Esophagus squamous epithelium (tissue), 5 donors: ENCODE data around the gene UTP4. TPM values are rescaled to one million over a fixed set of nuclear protein-coding genes. Genes with fewer than 3 reads are reported as not detected.

ENCODE experiments used
- DNase-seq: peaks from one replicate; lab custom pipeline; 2025; lab: John Stamatoyannopoulos, UW
- H3K27ac ChIP-seq, 4 donors: fragments of 200-600 bp; sonication (generic); one replicate each; pipeline ENCODE4 v1.5.1; 2016 to 2019; ENCODE audit warnings: mild to moderate bottlenecking in 1 of 4
- H3K27me3 ChIP-seq, 4 donors: fragments of 200-600 bp; sonication (generic); 1 replicate in 3 of 4; 2 replicates in 1 of 4; pipeline versions ENCODE4 v1.5.1 to v1.6.0; 2017 to 2021; ENCODE audit warnings: antibody characterized with exemption in 1 of 4
- H3K36me3 ChIP-seq, 3 donors: fragments of 200-600 bp; sonication (generic); one replicate each; pipeline ENCODE4 v1.5.1; 2016 to 2019
- H3K4me1 ChIP-seq, 3 donors: fragments of 200-600 bp; sonication (generic); one replicate each; pipeline ENCODE4 v1.5.1; 2017 to 2019
- H3K4me3 ChIP-seq, 4 donors: fragments of 200-600 bp; sonication (generic); 1 replicate in 3 of 4; 2 replicates in 1 of 4; pipeline ENCODE4 v1.5.1; 2016 to 2019; ENCODE audit warnings: mild to moderate bottlenecking in 2 of 4, moderate library complexity in 1 of 4
- H3K9me3 ChIP-seq, 3 donors: fragments of 200-600 bp; sonication (generic); one replicate each; pipeline ENCODE4 v1.5.1; 2016 to 2019
- CTCF ChIP-seq, 6 experiments: fragments of 450-650 bp in 4 of 6; fragments of 200-600 bp in 2 of 6; sonication (generic) in 2 of 6; IDR thresholded peaks; one replicate each; pipeline ENCODE4 v1.5.1; 2016 to 2019; ENCODE audit warnings: antibody characterized with exemption in 6 of 6, mild to moderate bottlenecking in 4 of 6, moderate library complexity in 4 of 6
- POLR2A ChIP-seq, 4 donors: fragments of 450-650 bp; IDR thresholded peaks; one replicate each; pipeline ENCODE4 v1.6.1; 2017; ENCODE audit warnings: antibody characterized with exemption in 4 of 4, mild to moderate bottlenecking in 4 of 4, moderate library complexity in 3 of 4
- WGBS, 2 donors: methylation state at CpG; one replicate each; pipeline ENCODE4 v1.1.5; 2018; 5-methylcytosine and 5-hydroxymethylcytosine counted together
- intact Hi-C: fragments of 100-400 bp; cut with DNase I; formaldehyde crosslinking; loops from one replicate; pipeline ENCODE4 v1.15.0; 2022
- total RNA-seq, 4 donors: library from RNA; depleted of rRNA; stranded (reverse); fragments of >200 nt; gene quantifications; one replicate each; pipeline ENCODE4 v1.1.0, GENCODE V29; 2016
- donor health status: DM: yes; HTN: yes; CAD: no.

The UTP4 gene
- total RNA-seq, 4 donors from 2014 or later: 18.3 to 42.2 (median 28.6) TPM

DNA sequence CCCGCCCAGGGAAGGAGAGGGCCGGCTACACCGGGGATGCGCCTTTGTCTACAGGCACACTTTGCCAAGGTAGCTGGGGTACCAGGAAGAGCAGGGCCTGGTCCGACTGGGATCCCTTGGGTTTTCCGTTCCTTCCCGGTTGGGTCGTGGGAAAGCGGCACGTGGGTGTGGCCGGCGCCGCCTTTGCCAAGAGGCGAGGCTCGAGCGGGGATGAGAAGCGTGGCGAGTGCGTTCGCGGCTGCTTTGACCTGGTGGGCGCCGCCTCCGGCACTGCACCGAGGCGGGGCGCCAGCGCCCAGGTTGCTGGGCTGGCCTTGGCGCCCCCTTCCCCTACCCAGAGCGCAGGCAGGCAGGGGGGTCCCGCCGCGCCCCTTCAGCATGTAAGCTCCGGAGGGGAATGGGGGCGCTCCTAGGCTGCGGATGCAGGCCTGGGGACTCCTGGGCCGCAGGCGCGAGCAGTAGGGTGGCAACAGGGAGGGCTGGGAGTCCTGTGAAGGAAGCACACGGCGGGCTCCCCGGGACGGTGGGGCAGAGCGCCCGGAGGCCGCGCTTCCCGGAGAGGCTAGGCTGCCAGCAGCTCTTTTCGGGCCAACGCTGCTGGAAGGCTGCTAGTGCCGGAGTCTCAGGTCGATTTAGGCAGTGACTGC lies 25.0 kb upstream of the UTP4 start:
- no peak for TF ChIP-seq POLR2A (IDR thresholded peaks at IDR 0.05)
- TF ChIP-seq CTCF (IDR thresholded peaks at IDR 0.05): no peak
- Histone ChIP-seq H3K27me3 (peaks cover 0 to 22% (median 0%) of the 10 kb centered on the region in 4 donors), H3K36me3 (peaks cover 6 to 36% (median 15%) of the 10 kb centered on the region in 3 donors), H3K4me1 (peaks cover 26 to 77% (median 52%) of the 10 kb centered on the region in 3 donors), H3K9me3 (no peaks in the 10 kb centered on the region), H3K4me3 (peak overlapping the region; percentile 60 to 80 (median 74)), H3K27ac (peak overlapping the region; percentile 70 to 91 (median 76))
- WGBS, 2 donors: 0% methylated on average over 17 of the region's 52 CpGs; no CpG with 5 or more reads in 1 of the 2 donors
- DNase-seq: no peak
- intact Hi-C loops: loop anchor here (10.0 kb wide), 1 partner anchor 113 kb away; no protein-coding TSS in a partner anchor

GRCh38 chr16:69108064-69108904 lies 24.2 kb upstream of the UTP4 start:
- H3K27ac ChIP-seq: peak overlapping the region; percentile 55 to 91 (median 76)
- WGBS, 2 donors: 33 to 39% methylated on average over 2 to 6 of the region's 9 CpGs
- TF ChIP-seq CTCF (IDR thresholded peaks at IDR 0.05) (no peak), POLR2A (IDR thresholded peaks at IDR 0.05) (no peak)
- H3K9me3 ChIP-seq: no peaks in the 10 kb centered on the region
- no peak for DNase-seq
- peaks cover 0 to 22% (median 0%) of the 10 kb centered on the region in 4 donors for H3K27me3 ChIP-seq
- peaks cover 23 to 77% (median 55%) of the 10 kb centered on the region in 3 donors for H3K4me1 ChIP-seq
- peak overlapping the region; percentile 60 to 80 (median 74) for H3K4me3 ChIP-seq
- intact Hi-C loops: loop anchor here (10.0 kb wide), 1 partner anchor 113 kb away; no protein-coding TSS in a partner anchor
- H3K36me3 ChIP-seq: peaks cover 6 to 42% (median 15%) of the 10 kb centered on the region in 3 donors

DNA sequence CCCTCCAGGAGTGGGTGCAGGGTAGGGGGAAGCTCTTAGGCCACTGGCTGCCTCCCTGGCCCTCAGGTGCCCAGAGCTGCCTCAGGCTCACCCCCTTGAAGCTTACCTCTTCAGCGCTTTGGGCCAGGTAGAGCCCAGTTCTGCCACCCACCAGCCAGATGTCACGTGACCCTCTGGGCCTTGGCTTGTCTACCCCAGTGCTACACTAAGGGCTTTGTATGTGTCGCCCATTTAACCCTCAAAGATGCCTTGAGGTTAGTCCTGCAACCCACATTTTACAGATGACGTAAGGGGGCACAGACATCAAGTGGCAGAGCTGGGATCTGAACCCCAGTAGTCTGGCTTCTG lies 23.6 kb upstream of the UTP4 start:
- Histone ChIP-seq H3K4me1 (peaks cover 23 to 76% (median 55%) of the 10 kb centered on the region in 3 donors), H3K4me3 (peak overlapping the region in 1 of 4 donors; percentile 80), H3K27ac (no peak overlapping the region), H3K27me3 (peaks cover 0 to 22% (median 0%) of the 10 kb centered on the region in 4 donors), H3K9me3 (no peaks in the 10 kb centered on the region), H3K36me3 (peaks cover 7 to 48% (median 15%) of the 10 kb centered on the region in 3 donors)
- DNase-seq: no peak
- intact Hi-C loops: loop anchor here (10.0 kb wide), 1 partner anchor 114 kb away; no protein-coding TSS in a partner anchor
- TF ChIP-seq POLR2A (IDR thresholded peaks at IDR 0.05) (no peak), CTCF (IDR thresholded peaks at IDR 0.05) (no peak)
- WGBS, 2 donors: 66 to 76% methylated on average over 4 of the region's 4 CpGs

GRCh38 chr16:69109486-69110270 lies 22.8 kb upstream of the UTP4 start:
- H3K4me3 ChIP-seq: peak overlapping the region in 1 of 4 donors; percentile 80
- intact Hi-C loops: loop anchor here (10.0 kb wide), 2 partner anchors 115 to 585 kb away; no protein-coding TSS in a partner anchor
- no peak overlapping the region for H3K27ac ChIP-seq
- DNase-seq: no peak
- WGBS, 2 donors: 68 to 74% methylated on average over 14 to 41 of the region's 48 CpGs
- TF ChIP-seq CTCF (IDR thresholded peaks at IDR 0.05) (no peak), POLR2A (IDR thresholded peaks at IDR 0.05) (no peak)
- peaks cover 0 to 22% (median 0%) of the 10 kb centered on the region in 4 donors for H3K27me3 ChIP-seq
- no peaks in the 10 kb centered on the region for H3K9me3 ChIP-seq
- peaks cover 23 to 76% (median 55%) of the 10 kb centered on the region in 3 donors for H3K4me1 ChIP-seq
- peaks cover 15 to 56% (median 20%) of the 10 kb centered on the region in 3 donors for H3K36me3 ChIP-seq
